PC-9 (cell line): ENCODE measurements around the gene SEMA6D. TPM values are rescaled to one million over a fixed set of nuclear protein-coding genes. Genes with fewer than 3 reads are reported as not detected.

ENCODE experiments used
- BruUV-seq: library from RNA; stranded (reverse); fragments of 400-500 nt; replicated peaks from 2 replicates; lab custom pipeline; 2021; lab: Mats Ljungman, UMichigan
- CTCF ChIA-PET: fragments of 300-600 bp; sonication (Branson Sonifier 250); formaldehyde crosslinking; loops from one replicate; lab custom pipeline; 2022; ENCODE audit warnings: antibody characterized with exemption; lab: Charles Lee
- POLR2A ChIA-PET: fragments of 300-600 bp; sonication (Branson Sonifier 250); formaldehyde crosslinking; loops from one replicate; lab custom pipeline; 2022; ENCODE audit warnings: antibody characterized with exemption; ENCODE audit not compliant: unreplicated experiment; lab: Charles Lee
- DNase-seq, 2 experiments: peaks; one replicate each; pipeline versions ENCODE4 v3.0.0 to v3.0.0-alpha.2; 2015 to 2022; ENCODE audit warnings: mixed read lengths in 1 of 2
- H2AFZ ChIP-seq: fragments of 200-600 bp; sonication (generic); 2 replicates; pipeline ENCODE4 v1.8.1; 2017; ENCODE audit warnings: antibody characterized with exemption
- H3F3A ChIP-seq: fragments of 200-600 bp; sonication (generic); 2 replicates; pipeline ENCODE4 v1.8.1; 2017; ENCODE audit warnings: antibody characterized with exemption, mild to moderate bottlenecking, low read depth; ENCODE audit not compliant: insufficient read depth
- H3K27ac ChIP-seq: fragments of 200-600 bp; sonication (generic); 2 replicates; pipeline ENCODE4 v1.6.1; 2016; ENCODE audit warnings: mixed run types
- H3K27me3 ChIP-seq: fragments of 200-600 bp; sonication (generic); 2 replicates; pipeline ENCODE4 v1.6.1; 2016; ENCODE audit warnings: low read depth, mixed run types; ENCODE audit not compliant: insufficient read depth
- H3K36me3 ChIP-seq: fragments of 200-600 bp; sonication (generic); 2 replicates; pipeline ENCODE4 v1.6.1; 2016; ENCODE audit warnings: low read depth, mixed run types
- H3K4me1 ChIP-seq: fragments of 200-600 bp; sonication (generic); replicated peaks from 2 replicates; pipeline ENCODE4 v1.6.1; 2016; ENCODE audit warnings: mixed run types; ENCODE audit not compliant: insufficient read depth
- H3K4me2 ChIP-seq: fragments of 200-600 bp; sonication (generic); 2 replicates; pipeline ENCODE4 v1.6.1; 2017; ENCODE audit warnings: mixed run types
- H3K4me3 ChIP-seq: fragments of 200-600 bp; sonication (generic); 2 replicates; pipeline ENCODE4 v1.6.1; 2016; ENCODE audit warnings: mixed run types
- H3K79me2 ChIP-seq: fragments of 200-600 bp; sonication (generic); 2 replicates; pipeline ENCODE4 v1.6.1; 2017; ENCODE audit warnings: low read depth, mixed run types
- H3K9me2 ChIP-seq: fragments of 200-600 bp; sonication (generic); 2 replicates; pipeline ENCODE4 v1.8.1; 2017; ENCODE audit warnings: mild to moderate bottlenecking; ENCODE audit not compliant: insufficient read depth
- H3K9me3 ChIP-seq: fragments of 200-600 bp; sonication (generic); 2 replicates; pipeline ENCODE4 v1.8.1; 2016; ENCODE audit warnings: low read depth; ENCODE audit not compliant: insufficient read depth
- H4K20me1 ChIP-seq: fragments of 200-600 bp; sonication (generic); 2 replicates; pipeline ENCODE4 v1.8.1; 2017; ENCODE audit not compliant: insufficient read depth
- CTCF ChIP-seq: fragments of 200-600 bp; sonication (generic); conservative IDR thresholded peaks from 2 replicates; pipeline ENCODE4 v1.6.1; 2017; ENCODE audit warnings: mixed run types, antibody characterized with exemption, mild to moderate bottlenecking, moderate library complexity
- EZH2 ChIP-seq: fragments of 200-600 bp; sonication (generic); IDR thresholded peaks from 2 replicates; pipeline ENCODE4 v1.8.0; 2017; ENCODE audit warnings: antibody characterized with exemption, low read depth
- intact Hi-C: fragments of 100-400 bp; cut with micrococcal nuclease; formaldehyde crosslinking; loops from one replicate; pipeline ENCODE4 v1.10.0; 2022; ENCODE audit not compliant: unreplicated experiment
- total RNA-seq: library from RNA; stranded (reverse); gene quantifications from 2 replicates; pipeline ENCODE4 v1.2.3, GENCODE V29; 2021

SEMA6D gene
- total RNA-seq, 1 experiment from 2014 or later = not detected

DNA sequence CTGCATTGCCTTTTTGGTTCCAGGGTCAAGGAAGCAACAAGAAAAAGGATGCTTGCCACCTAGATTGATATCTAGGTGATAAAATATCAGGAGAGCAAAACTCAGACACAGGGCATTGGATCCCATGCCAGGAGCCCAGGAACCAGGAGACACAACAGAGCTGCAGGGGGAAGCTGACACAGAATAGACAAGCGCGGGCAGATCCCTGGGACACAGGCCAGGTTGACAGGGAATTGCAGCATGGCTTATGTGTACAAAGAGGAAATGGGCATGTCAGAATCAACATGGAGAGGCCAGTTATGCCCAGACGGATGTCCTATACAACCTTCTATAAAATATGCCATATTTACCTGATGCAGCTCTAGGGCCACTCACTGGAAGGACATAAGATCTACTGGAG lies 84.2 kb downstream of the SEMA6D start:
- H3K4me2 ChIP-seq = no peak overlapping the region
- H3K27me3 ChIP-seq = no peaks in the 10 kb centered on the region
- POLR2A ChIA-PET = no interaction called here
- no peak overlapping the region for H2AFZ ChIP-seq
- no peaks in the 10 kb centered on the region for H3K4me1 ChIP-seq
- H3K79me2 ChIP-seq = no peaks in the 10 kb centered on the region
- no peak overlapping the region for H3K27ac ChIP-seq
- H3K9me3 ChIP-seq = no peaks in the 10 kb centered on the region
- TF ChIP-seq EZH2 = no peak
- TF ChIP-seq CTCF = no peak
- H3K4me3 ChIP-seq = no peak overlapping the region
- BruUV-seq = no TSS peak
- no peak for DNase-seq
- no peaks in the 10 kb centered on the region for H3K36me3 ChIP-seq
- no peaks in the 10 kb centered on the region for H3F3A ChIP-seq
- H4K20me1 ChIP-seq = no peaks in the 10 kb centered on the region
- intact Hi-C loops = no loop called here
- no peaks in the 10 kb centered on the region for H3K9me2 ChIP-seq
- CTCF ChIA-PET = no interaction called here

- BruUV-seq = no TSS peak
- Histone ChIP-seq H3K9me3 (no peaks in the 10 kb centered on the region), H3K27me3 (no peaks in the 10 kb centered on the region), H3K36me3 (no peaks in the 10 kb centered on the region), H3K4me1 (no peaks in the 10 kb centered on the region), H3F3A (no peaks in the 10 kb centered on the region), H4K20me1 (no peaks in the 10 kb centered on the region), H3K4me2 (no peak overlapping the region), H3K9me2 (no peaks in the 10 kb centered on the region), H3K79me2 (no peaks in the 10 kb centered on the region), H3K4me3 (no peak overlapping the region), H3K27ac (no peak overlapping the region), H2AFZ (no peak overlapping the region)
- TF ChIP-seq EZH2 = no peak
- CTCF ChIA-PET = no interaction called here
- intact Hi-C loops = no loop called here
- POLR2A ChIA-PET = no interaction called here
- DNase-seq = no peak
Observed at GRCh38 chr15:47802216-47802615, 84.9 kb downstream of the SEMA6D start.

- POLR2A ChIA-PET = no interaction called here
- no peaks in the 10 kb centered on the region for H3K9me2 ChIP-seq
- H4K20me1 ChIP-seq = no peaks in the 10 kb centered on the region
- no peak overlapping the region for H3K4me3 ChIP-seq
- TF ChIP-seq CTCF (no peak), EZH2 (no peak)
- CTCF ChIA-PET = no interaction called here
- H3K9me3 ChIP-seq = no peaks in the 10 kb centered on the region
- no peaks in the 10 kb centered on the region for H3K27me3 ChIP-seq
- no TSS peak for BruUV-seq
- H3K27ac ChIP-seq = no peak overlapping the region
- no peak for DNase-seq
- H2AFZ ChIP-seq = no peak overlapping the region
- H3K4me1 ChIP-seq = no peaks in the 10 kb centered on the region
- H3K79me2 ChIP-seq = no peaks in the 10 kb centered on the region
- no peaks in the 10 kb centered on the region for H3K36me3 ChIP-seq
- no peaks in the 10 kb centered on the region for H3F3A ChIP-seq
- intact Hi-C loops = no loop called here
- no peak overlapping the region for H3K4me2 ChIP-seq
Observed at GRCh38 chr15:47803767-47804166, 86.5 kb downstream of the SEMA6D start.

DNA sequence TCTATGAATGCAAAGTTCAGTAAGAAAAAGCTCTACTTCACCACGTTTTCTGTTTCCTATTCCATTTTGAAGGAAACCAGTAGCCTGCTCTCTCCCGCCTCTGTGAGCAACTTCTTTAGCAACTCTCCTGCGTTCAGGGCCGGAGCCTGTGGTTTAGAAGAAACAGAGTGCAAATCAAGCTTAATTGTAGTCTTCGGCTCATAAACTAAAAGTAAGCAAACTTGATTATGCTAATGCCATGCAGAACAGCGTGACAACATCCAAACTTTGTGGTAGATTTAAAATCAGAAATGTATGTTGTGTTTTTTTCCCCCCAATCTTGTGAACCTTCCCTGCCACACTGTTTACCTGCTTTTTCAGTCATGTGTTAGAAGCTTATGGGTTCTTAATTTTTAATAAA lies 87.4 kb downstream of the SEMA6D start:
- no peak overlapping the region for H3K4me2 ChIP-seq
- H3K27me3 ChIP-seq = no peaks in the 10 kb centered on the region
- no TSS peak for BruUV-seq
- no peaks in the 10 kb centered on the region for H3K9me2 ChIP-seq
- no peaks in the 10 kb centered on the region for H3K36me3 ChIP-seq
- no peaks in the 10 kb centered on the region for H3K79me2 ChIP-seq
- H4K20me1 ChIP-seq = no peaks in the 10 kb centered on the region
- H3K4me3 ChIP-seq = no peak overlapping the region
- no peaks in the 10 kb centered on the region for H3F3A ChIP-seq
- TF ChIP-seq EZH2 (no peak), CTCF (no peak)
- no peak overlapping the region for H2AFZ ChIP-seq
- H3K4me1 ChIP-seq = no peaks in the 10 kb centered on the region
- no peaks in the 10 kb centered on the region for H3K9me3 ChIP-seq
- no peak for DNase-seq
- no peak overlapping the region for H3K27ac ChIP-seq
- CTCF ChIA-PET = interaction anchor here (0.7 kb wide), 1 partner anchor 995 kb away, joined by 6 read pairs; no protein-coding TSS in a partner anchor
- intact Hi-C loops = no loop called here
- POLR2A ChIA-PET = no interaction called here
